ENCODE results near the gene CXCR3.
"Not testable (repeated sequence)": the region's sequence is repeated elsewhere in the genome, so short reads cannot be mapped to it uniquely, and the experiment has no call there.

Gene CXCR3

DNA sequence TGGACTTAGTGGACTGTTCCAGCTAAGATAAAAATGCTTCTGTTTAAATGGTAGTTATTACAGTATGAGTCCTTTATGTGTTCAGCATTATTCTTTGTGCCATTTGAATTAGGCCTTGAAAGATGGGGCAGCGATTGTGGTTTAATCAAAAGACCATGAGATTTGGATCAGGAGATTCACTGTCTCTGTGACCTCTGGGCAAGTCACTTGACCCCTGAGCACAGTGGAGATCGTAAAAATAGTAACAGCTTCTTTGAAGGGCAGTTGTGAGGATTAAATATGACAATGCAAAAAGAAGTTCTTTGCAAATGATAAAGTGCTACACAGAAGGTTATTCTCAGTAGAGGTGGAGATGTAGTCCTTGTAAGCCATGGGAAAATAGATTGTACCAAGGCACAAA is 10.8 kb downstream of the CXCR3 start:
- DNase-seq = no peak

DNA sequence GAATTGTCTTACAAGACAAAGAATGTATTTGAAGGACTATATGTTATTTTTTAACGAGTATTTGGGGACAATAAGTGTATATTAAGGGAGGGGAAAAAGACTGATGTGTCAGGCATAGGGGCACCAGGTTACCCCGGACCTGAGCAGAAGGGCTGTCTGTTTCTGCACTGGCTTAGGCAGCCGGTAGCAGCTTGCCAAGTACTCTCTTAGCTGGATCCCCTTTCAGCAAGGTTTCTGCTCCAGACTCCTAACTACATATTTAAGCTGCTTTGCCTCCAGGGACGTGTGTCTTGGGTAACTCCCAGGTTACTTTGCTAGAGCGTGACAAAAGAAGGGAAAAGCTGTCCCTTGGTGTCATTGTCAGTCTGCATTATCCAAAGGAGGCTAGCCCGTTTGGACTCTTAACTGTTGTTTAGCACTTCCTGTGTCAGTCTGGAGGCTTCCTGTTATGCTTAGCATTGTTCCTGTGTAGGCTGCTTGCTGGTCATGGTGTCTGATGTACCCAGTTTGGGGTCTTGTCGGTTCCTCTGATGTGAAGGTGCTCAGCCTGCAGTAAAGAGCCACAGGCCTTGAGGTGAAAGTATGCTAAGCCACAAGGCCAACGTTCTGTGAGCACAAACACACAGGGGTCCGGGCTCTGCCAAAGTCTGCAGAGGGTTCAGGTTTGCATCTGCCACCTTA is 11.6 kb downstream of the CXCR3 start:
- no peak for DNase-seq

DNA sequence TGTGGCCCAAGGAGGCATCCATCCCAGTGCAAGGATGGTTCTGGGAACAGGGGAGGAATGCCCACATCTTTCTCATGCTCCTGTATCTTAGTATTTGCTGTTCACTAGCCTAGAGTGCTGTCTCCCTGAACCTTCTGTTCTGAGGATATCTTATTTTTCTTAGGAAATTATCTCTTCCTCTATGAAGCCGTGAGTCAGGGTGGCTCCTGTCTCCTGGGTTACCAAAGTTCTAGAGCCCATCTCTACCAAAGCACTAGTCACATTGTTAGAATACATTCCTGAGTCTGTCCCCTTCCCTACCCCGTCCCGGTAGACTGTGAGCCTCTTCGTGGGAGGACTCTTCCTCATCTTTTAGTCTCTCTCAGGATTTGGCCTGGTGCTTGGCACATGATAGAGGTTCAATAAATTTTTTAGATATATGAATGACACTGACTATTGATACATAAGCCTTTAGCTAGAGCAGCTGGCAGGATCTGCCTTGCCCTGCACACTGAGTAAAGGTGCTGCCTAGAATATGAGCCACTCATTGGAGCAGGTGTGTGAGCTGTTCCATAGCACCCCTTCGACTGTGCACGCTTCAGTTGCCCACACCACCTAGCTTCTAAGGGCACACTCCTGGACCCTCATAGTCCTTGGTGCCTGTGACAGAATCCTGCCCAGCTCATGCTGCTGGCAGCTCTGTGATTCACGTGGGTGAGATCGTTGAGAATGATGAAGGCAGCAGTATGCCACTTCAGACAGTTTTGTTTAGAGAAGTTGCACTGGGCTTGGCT is 13.3 kb downstream of the CXCR3 start:
- DNase-seq = no peak

DNA sequence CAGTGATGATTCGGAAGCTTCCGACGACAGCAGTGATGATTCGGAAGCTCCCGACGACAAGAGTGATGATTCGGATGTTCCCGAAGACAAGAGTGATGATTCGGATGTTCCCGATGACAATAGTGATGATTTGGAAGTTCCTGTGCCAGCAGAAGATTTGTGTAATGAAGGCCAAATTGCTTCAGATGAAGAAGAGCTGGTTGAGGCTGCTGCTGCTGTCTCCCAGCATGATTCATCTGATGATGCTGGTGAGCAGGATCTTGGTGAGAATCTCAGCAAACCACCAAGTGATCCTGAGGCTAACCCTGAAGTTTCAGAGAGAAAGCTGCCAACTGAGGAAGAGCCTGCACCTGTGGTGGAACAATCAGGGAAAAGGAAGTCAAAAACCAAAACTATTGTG is 14.2 kb downstream of the CXCR3 start:
- no peak for DNase-seq

DNA sequence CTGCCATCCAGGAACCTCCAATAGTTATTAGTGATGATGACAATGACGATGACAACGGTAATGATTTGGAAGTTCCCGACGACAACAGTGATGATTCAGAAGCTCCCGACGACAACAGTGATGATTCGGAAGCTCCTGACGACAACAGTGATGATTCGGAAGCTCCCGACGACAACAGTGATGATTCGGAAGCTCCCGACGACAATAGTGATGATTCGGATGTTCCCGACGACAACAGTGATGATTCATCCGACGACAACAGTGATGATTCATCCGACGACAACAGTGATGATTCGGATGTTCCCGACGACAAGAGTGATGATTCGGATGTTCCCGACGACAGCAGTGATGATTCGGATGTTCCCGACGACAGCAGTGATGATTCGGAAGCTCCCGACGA is 14.7 kb downstream of the CXCR3 start:
- DNase-seq = no peak

DNA sequence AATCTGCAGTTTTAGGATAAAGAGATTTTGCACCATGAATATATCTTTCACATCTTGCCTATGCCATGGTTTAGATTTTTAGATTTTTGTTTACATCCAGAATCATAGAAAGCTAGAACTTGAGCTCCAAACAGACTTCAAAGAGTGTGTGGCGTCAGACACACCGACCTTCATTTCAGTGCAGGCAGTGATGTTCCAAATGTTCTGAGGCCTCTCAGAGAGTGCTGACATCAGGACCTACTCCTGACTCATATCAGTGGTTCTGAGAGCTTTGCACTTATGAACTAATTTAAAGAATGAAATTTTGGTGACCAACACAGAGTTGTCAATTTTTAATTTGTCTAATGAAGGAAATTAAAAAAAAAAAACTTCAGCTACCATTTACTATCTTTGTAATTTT is 18.3 kb downstream of the CXCR3 start:
- no peak for DNase-seq

DNA sequence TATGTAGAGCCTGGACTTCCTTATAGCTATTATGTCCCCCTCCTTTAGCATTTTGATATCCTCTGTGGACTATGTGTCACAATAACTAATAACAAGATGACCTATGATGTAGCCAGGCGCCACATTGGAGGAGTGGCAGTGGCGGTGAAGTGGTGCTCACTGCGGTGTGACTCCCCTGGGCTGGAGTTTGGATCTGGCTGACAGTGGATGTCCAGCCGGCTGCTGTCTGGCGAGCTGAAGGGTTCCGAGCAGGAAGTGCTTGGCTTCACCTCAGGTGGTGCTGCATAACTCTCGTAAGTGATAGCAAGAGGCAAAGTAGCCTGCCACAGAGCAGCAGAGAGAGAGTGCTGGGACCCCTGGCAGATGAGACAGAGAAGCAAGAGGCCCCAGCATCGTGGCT is 25.1 kb downstream of the CXCR3 start:
- not testable (repeated sequence) for DNase-seq

DNA sequence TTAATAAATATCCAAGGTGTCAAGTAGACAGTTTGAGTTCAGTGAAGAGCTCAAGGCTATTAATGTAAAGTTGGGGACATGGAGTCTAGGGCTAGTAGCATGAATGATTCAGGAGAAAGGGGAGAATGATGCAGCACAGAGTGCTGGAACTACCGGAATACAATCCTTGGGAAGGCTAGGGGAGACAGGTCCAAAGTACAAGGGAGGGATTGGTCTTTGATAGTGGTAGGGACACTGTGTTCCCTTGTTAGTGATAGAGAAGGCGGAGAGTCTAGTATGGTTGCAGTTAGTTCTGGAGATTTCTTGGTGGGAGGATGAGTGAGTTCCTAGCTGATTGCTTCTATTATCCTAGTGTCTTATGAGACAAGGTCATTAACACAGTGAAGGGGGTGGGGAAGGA is 31.4 kb downstream of the CXCR3 start:
- DNase-seq = no peak

DNA sequence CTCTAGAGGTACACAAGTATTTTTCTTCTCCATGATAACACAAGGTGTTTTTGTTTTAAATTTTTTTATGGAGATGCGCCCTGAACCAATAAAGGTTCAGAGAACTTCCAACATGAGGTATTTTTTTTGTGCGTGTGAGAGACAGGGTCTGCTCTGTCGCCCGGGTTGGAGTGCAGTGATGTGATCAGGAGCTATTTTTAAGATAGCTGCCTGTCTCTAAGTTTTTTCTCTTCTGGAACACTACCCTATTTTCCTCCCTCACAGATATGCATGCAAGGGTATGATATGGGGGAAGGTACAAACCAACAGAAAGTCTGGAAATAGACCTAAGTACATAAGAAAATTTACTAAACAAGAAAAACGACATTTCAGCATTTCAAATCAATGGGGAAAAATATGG is 37.1 kb downstream of the CXCR3 start:
- DNase-seq = no peak

DNA sequence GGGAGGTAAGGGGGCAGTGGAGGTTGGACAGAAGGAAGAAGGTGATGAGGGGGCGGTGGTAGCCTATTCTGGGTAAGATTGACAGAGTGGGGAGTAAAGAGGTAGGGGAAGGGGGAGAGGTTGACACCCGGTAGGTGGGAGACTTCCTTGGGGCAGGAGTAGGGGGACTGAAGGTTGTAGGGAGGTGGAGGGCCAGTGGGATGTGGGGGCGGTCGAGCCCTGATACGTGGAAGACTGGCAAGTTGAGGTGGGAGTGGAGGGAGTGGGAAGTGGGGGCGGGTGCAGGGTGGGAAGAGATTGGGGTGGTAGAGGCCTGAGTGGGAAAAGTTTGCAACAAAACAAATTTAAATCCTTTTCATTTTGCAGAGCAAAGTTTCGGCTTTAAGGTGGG is 38.3 kb downstream of the CXCR3 start:
- DNase-seq = no peak

DNA sequence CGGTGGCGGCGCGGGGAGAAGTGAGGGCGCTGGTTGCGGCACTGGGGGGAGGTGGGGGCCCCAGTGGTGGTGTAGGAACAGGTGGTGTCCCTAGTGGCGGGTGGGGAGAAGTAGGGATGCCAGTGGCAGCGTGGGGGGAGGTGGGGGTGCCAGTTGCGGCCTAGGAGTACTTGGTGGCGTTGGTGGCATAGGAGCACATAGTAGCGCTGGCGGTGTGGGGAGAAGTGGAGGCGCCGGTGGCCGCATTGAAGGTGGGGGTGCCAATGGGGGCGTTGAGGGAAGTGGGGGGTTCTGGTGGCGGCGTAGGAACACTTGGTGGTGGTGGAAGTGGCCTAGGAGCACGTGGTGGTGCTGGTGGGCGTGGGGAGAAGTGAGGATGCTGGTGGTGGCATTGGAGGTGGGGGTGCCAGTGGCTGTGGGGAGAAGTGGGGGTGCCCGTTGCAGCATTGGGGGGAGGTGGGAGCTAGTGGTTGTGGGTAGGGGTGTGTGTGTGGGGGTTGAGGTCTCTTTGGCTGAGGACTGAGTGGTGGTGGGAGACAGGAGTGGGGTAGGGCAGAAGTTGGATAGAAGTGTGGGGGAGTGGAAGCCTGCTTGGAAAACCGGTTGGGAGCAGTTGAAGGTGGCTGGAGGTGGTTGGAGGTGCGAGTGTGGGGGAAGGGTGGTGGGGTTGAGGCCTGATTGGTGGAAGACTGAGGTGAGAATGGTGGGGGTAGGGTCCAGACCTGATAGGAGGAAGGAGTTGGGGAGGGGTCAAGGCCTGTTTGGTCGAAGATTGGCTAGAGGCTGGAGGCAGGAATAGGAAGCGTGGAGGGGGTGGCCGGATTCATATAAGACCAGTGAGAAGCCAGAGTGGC is 38.9 kb downstream of the CXCR3 start:
- no peak for DNase-seq

DNA sequence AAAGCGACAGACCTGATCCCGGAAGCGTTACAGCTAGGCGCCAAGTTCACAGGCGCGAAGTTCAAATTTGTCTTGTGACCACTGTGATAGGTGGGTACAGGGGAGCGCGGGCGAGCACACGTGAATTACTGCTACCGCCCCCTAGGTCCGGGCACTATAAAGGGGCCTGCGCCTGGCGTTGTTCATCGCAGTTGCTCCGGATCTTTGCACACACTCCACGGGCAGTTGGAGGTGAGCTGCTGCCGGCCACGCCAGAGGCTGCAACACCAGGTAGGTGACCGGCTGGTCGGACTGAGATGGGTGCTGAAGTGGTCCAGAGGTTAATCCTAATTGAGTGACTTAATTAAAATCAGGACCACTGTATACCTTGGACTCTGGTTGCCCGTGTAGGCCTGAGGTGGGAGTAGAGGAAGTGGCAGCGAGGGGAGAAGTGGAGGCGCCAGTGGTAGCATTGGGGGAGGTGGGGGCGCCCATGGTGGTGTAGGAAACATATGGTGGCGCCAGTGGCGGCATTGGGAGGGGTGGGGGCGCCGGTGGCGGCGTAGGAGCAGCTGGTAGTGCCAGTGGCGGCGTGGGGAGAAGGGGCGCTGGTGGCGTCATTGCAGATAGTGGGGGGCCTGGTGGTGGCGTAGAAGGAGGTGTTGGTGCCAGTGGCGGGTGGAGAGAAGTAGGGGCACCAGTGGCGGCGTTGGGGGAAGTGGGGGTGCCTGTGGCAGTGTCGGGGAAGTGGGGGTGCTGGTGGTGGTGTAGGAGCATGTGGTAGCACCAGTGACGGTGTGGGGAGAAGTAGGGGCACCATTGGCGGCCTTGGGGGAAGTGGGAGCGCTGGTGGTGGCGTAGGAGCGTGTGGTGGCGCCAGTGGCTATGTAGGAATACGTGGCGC is 39.8 kb downstream of the CXCR3 start, which contains the start of gene GCNA:
Gene GCNA, plus strand, starts transcription at position 185 of the 883 bp plus-strand sequence. CDS start 2,385 bp downstream, outside the sequence.
- no peak for DNase-seq

DNA sequence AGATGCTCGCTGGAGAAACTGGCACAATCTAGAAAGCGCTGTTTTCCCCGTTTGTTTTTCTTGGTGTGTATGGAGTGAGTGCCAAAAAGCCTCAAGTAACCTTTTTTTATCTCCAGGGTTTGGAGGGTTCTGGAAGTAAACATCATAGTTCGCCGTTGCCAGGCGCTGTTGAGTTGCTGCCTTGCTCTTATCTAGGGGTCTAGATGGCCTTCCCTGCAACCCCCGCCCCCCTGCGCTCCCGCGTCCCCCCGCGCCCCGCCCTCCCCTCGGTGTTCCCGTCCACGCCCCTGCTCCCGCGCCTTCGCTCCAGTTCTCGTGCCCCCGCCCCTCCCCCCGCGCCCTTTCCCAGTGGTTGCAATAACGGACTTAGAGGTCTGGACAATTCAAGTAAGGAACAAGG is 40.6 kb downstream of the CXCR3 start:
- DNase-seq = no peak

DNA sequence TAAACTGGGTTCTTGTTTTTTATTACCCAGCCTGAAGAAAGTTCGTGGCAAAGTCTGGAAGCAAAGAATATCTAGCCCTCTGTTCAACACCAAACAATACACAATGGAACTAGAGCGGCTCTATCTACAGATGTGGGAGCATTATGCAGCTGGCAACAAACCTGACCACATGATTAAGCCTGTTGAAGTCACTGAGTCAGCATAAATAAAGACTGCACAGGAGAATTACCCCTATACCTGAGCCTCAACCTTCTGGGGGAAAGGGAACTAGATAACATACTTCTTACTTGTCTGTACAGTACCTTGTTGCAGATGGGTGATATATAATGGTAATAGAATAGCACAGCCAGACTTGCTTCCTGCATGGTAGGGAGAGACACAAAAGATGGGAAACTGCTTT is 44.7 kb downstream of the CXCR3 start:
- DNase-seq = no peak

DNA sequence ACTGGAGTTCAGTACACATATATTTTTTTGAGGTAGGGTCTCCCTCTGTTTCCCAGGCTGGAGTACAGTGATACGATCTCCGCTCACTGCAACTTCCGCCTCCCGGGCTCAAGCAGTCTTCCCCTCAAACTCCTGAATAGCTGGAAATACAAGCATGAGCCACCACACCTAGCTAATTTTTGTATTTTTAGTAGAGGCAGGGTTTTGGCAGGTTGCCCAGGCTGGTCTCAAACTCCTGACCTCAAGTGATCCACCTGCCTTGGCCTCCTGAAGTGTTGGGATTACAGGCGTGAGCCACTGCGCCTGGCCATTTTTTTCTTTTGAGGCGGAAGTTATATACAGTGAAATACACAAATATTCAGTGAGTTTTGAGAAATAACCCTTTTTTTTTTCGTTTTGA is 46.9 kb downstream of the CXCR3 start:
- DNase-seq = not testable (repeated sequence)

Data from hematopoietic multipotent progenitor cell treated with erythropoietin and hydrocortisone succinate and interleukin-3 and kit ligand, for 8 days (in vitro differentiated cells).